AG04449 (cell line): Measurements from ENCODE around the gene GABRG3.

ENCODE experiments used
- CTCF ChIA-PET: fragments of 350-600 bp; formaldehyde crosslinking; extraction: SDS; loops from one replicate; lab custom pipeline; 2021; ENCODE audit warnings: antibody characterized with exemption; lab: Yijun Ruan, JAX
- POLR2A ChIA-PET: fragments of 400-600, 350-600 bp; formaldehyde crosslinking; extraction: SDS; loops from one replicate; lab custom pipeline; 2020; ENCODE audit warnings: antibody characterized with exemption, inconsistent platforms; lab: Yijun Ruan, JAX
- DNase-seq: peaks from one replicate; pipeline ENCODE4 v3.0.0-alpha.2; 2010; ENCODE audit warnings: low read depth, low spot score
- H3K4me3 ChIP-seq: 2 replicates; pipeline ENCODE4 v1.5.1; 2011; ENCODE audit warnings: low read depth, mild to moderate bottlenecking, control low read depth, low read length
- TF ChIP-seq, protein P1 (sequence below): IDR thresholded peaks from one replicate; pipeline ENCODE4 v1.5.1; 2011; ENCODE audit warnings: mild to moderate bottlenecking, moderate library complexity, low read length, control low read depth, inconsistent platforms; ENCODE audit not compliant: insufficient read depth; ENCODE audit errors: missing control alignments

GABRG3 gene

GRCh38 chr15:27232876-27233275, 261.9 kb downstream of the GABRG3 start:
- TF ChIP-seq, protein P1, sequence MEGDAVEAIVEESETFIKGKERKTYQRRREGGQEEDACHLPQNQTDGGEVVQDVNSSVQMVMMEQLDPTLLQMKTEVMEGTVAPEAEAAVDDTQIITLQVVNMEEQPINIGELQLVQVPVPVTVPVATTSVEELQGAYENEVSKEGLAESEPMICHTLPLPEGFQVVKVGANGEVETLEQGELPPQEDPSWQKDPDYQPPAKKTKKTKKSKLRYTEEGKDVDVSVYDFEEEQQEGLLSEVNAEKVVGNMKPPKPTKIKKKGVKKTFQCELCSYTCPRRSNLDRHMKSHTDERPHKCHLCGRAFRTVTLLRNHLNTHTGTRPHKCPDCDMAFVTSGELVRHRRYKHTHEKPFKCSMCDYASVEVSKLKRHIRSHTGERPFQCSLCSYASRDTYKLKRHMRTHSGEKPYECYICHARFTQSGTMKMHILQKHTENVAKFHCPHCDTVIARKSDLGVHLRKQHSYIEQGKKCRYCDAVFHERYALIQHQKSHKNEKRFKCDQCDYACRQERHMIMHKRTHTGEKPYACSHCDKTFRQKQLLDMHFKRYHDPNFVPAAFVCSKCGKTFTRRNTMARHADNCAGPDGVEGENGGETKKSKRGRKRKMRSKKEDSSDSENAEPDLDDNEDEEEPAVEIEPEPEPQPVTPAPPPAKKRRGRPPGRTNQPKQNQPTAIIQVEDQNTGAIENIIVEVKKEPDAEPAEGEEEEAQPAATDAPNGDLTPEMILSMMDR, result no peak
- no peak for DNase-seq
- CTCF ChIA-PET, result no interaction called here
- POLR2A ChIA-PET, result no interaction called here
- H3K4me3 ChIP-seq, result no peak overlapping the region

DNA sequence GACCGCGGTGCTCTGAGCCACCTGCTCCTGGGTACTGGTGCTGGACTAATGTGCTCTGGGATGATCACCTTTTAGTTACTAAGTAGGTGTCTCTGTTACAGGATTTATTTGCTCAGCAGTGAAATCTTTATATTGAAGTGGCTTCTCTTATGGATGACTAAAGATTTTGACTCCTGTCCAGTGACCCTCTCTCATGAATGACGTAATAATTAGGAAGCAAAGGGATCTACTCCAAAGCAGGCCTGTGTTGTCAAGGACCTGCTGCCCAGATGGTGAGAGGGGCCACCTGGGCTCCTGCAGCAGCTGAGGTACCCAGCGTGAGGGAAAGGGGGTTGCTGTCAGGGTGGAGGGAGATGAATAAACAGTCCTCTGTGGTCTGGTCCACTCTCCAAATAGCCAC, 263.6 kb downstream of the GABRG3 start:
- CTCF ChIA-PET, result no interaction called here

GRCh38 chr15:27235161-27235560, 264.2 kb downstream of the GABRG3 start:
- H3K4me3 ChIP-seq, result no peak overlapping the region
- DNase-seq, result no peak
- CTCF ChIA-PET, result no interaction called here
- POLR2A ChIA-PET, result no interaction called here
- TF ChIP-seq, protein P1, result no peak

More for the DNA sequence above, 263.6 kb downstream of the GABRG3 start:
- no peak overlapping the region for H3K4me3 ChIP-seq
- POLR2A ChIA-PET, result no interaction called here
- TF ChIP-seq, protein P1, result no peak
- no peak for DNase-seq

- CTCF ChIA-PET, result no interaction called here
- TF ChIP-seq, protein P1, result no peak
Measured at GRCh38 chr15:27235681-27236080, 264.7 kb downstream of the GABRG3 start.

GRCh38 chr15:27237319-27237939, 266.4 kb downstream of the GABRG3 start:
- TF ChIP-seq, protein P1, result no peak
- H3K4me3 ChIP-seq, result no peak overlapping the region
- no peak for DNase-seq
- CTCF ChIA-PET, result no interaction called here
- POLR2A ChIA-PET, result no interaction called here

More at GRCh38 chr15:27235681-27236080, 264.7 kb downstream of the GABRG3 start:
- H3K4me3 ChIP-seq, result no peak overlapping the region
- POLR2A ChIA-PET, result no interaction called here
- DNase-seq, result no peak

- POLR2A ChIA-PET, result no interaction called here
Measured at GRCh38 chr15:27238209-27238608, 267.2 kb downstream of the GABRG3 start.

More at GRCh38 chr15:27238209-27238608, 267.2 kb downstream of the GABRG3 start:
- DNase-seq, result no peak
- H3K4me3 ChIP-seq, result no peak overlapping the region
- TF ChIP-seq, protein P1, result no peak
- CTCF ChIA-PET, result no interaction called here
